ENCODE data around the gene ELP5.

ELP5 gene

GRCh38 chr17:7236808-7237207 is 15.2 kb upstream of the ELP5 start:
- peak; percentile 7 for DNase-seq (ENCODE audit: low spot score)

DNA sequence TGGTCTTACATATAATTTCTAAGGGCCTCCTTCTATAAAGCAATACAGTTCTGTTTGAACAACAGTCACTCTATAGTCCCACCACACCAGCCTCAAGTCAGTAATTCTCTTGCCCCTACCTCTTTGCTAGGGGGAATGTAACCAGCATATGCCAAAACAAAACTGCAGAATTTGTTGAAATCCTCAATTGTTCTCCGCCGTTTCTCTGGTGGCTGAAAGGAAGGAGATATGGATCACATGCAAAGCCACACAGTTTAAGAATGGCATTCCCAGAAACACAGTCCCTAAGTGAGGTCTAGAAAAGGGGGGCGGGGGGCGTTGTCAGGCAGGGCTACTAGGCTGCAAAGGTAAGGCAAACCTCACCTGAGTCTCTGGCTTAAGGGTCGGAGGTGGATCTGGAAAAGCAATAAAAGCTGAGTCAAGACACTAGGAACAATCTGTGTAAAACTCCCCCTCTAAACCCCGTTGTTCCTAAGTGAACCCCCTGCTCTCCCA is 14.7 kb upstream of the ELP5 start:
- peak; percentile 14 for DNase-seq (ENCODE audit: low spot score)

DNA sequence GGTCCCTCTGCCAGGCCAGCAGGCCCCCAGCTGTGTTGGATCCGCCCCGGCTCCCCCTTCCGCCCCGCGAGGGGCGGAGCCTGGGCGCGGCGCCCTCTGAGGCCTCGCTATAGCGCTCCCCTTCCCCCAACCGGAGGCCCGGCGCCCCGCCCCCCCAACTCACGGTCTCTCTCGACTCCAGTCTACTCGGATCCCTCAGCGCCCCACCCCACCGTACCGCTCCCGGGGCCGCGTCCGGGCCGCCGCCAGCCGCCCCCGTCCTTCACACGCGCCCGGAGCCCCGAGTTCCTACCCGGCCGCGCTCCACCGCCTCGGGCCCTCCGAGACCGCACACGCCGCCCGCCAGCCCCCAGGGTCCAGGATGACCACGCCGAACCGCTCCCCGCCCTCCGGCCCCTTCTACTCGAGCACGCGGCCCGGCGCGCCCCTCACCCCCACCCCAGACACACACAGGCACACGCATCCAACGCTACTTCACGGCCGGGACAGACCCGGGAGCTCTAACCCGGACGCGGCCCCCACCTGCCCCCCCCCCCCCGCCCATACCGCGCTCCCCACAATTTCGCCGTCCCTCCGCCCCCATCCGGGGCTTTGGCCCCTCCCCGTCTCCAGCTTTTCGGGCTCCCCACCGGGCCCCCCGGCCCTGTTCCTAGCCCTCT is 14.1 kb upstream of the ELP5 start:
- DNase-seq (ENCODE audit: low spot score) = peak; percentile 51

GRCh38 chr17:7238420-7239090 is 13.5 kb upstream of the ELP5 start:
- DNase-seq (ENCODE audit: low spot score) = peak; percentile 14

DNA sequence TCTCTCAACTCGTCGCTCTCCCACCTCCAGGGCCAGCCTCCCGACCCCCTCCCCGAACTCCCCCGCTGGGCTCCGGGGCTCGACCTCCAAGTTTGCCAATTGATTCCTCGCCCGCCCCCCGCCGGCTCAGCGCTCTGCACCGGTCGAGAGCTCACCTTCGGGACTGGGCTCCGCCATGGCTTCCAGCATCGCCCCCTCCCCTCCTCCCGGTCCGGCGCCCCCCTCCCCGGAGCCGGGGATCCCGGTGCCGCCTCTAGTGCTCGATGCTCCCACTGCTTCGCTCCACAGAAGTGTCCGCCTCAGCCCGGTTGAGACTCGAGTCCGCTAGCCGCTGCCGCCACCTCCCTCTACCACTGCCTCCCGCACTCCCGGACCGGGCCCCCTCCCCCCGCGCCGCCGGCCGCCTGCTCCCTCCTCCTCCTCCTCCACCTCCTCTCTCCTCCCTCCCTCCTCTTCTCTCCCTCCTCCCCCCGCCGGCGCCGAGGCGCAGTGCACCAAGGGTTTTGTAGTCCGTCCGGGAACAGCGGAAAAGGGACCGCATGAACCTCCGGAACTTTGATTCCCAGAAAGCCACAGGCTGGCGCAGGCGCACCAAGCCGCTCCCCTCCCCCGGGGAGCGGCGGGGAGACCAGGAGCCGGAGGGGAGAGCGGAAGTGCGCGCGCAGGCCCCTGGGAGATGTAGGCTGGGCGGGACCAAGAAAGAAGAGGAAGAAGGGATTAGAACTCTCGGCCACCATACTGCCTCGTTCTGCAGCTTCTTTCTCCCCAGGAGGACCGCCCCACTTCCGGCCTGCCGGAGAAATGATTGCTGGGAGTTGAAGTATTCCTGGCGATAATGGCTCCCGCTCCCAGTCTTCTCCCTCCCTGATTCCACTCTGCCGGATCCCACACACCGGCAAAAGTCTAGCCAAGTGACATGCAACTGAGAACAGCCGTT is 12.7 kb upstream of the ELP5 start, which contains the start of gene PHF23:
TSS of gene PHF23 (minus strand) at position 367 of the 937 bp plus-strand sequence. CDS start at position 189, 178 bp downstream.
- DNase-seq (ENCODE audit: low spot score) = peak; percentile 100

GRCh38 chr17:7240375-7240774 is 11.6 kb upstream of the ELP5 start:
- DNase-seq (ENCODE audit: low spot score) = peak; percentile 83

GRCh38 chr17:7241090-7241733 is 10.8 kb upstream of the ELP5 start:
- peak; percentile 21 for DNase-seq (ENCODE audit: low spot score)

GRCh38 chr17:7241783-7242716 is 10.0 kb upstream of the ELP5 start, which contains the start of gene GABARAP:
Gene GABARAP (minus strand): TSS chr17:7242449. CDS start chr17:7242330, 119 bp downstream.
- DNase-seq (ENCODE audit: low spot score) = peak; percentile 94

GRCh38 chr17:7242717-7243452 is 9.1 kb upstream of the ELP5 start:
- peak; percentile 94 for DNase-seq (ENCODE audit: low spot score)

GRCh38 chr17:7243453-7243729 is 8.6 kb upstream of the ELP5 start:
- no peak for DNase-seq (ENCODE audit: low spot score)

- peak; percentile 19 for DNase-seq (ENCODE audit: low spot score)
Measured at GRCh38 chr17:7243838-7244237, 8.2 kb upstream of the ELP5 start.

GRCh38 chr17:7246779-7247178 is 5.2 kb upstream of the ELP5 start:
- no peak for DNase-seq (ENCODE audit: low spot score)

DNA sequence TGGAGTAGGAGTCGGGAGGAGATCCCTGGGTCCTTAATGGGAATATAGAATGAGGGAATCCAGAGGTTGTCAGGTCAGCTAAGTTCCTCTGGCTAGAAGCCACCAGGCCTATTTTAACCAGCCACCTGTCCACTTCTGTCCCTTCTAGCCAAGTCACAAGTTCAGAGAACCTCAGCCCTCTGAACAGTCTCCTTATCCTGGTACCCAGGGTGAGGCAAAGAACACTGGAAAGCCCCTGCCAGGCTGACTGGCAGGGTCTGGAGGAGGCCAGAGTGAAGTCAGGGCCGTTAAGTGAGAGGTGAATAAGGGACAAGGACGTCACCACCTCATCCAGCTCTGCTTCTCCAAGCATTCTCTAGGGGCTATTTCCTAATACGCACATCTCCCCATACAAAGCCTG is 3.2 kb upstream of the ELP5 start:
- DNase-seq (ENCODE audit: low spot score) = no peak

GRCh38 chr17:7249214-7249613 is 2.8 kb upstream of the ELP5 start:
- DNase-seq (ENCODE audit: low spot score) = no peak

DNA sequence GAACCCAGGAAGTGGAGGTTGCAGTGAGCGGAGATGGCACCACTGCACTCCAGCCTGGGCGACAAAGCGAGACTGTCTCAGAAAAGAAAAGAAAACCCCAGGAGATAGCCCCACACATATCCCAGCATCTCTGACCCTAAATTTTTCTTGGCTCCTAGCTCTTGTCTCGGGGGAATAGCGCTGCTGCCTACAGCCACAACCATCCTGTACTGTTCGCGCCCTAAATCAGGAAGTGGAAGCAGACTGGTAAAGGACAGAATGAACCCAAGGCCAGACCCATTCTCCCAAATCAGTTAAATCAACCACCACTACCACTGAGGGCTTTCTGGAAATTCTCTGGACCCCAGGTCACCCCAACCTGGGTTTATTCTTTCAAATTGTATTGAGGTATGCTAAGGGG is 2.2 kb upstream of the ELP5 start:
- DNase-seq (ENCODE audit: low spot score) = no peak

DNA sequence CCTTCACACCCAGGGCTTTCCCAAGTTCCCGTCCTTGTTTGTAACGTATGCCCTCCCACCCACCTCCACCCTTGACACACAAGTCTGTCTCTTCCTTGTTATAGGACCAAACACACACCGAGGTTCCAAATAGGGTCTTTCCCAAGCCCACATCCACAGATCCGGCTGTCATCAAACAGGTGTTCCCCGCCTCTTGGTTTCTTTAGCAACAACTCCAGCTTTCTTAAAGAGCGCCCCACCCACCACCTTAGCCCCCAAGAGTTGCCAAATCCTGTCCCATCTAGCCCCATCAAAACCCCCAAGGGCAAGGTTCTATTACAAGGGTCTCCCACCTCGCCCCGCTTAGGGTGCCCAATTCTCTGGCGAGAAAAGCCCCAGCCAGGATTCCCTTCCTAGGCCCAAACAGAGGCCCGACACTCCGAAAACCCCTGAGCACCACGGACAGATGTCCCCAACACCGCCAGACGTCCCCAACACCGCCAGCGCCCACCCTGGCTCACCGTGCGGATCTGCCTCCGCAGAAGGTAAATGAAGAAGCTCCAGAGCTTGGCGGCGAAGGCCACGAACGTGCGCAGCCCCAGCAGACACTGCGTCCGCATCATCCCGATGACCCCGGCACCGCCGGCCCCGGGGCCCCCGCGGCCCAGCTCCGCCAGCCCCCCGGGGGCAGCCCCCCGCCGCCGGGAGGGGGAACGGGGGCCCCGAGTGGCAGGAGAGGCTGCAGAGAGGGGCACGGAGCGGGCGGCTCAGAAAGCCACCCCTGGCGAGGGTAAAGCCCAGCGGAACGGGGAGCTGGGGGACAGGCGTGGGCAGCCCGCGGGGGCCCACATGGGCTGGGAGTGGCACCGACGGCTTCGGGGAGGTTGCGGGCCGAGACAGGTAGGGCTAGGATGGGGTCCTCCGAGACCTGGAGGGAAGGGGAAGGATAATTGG is 1.1 kb upstream of the ELP5 start:
- no peak for DNase-seq (ENCODE audit: low spot score)

GRCh38 chr17:7251661-7252175 is 297 bp upstream of the ELP5 start, which contains the start of gene CTDNEP1:
Gene CTDNEP1 (minus strand): TSS chr17:7251734. CDS start chr17:7251296, 438 bp downstream.
- peak; percentile 100 for DNase-seq (ENCODE audit: low spot score)

DNA sequence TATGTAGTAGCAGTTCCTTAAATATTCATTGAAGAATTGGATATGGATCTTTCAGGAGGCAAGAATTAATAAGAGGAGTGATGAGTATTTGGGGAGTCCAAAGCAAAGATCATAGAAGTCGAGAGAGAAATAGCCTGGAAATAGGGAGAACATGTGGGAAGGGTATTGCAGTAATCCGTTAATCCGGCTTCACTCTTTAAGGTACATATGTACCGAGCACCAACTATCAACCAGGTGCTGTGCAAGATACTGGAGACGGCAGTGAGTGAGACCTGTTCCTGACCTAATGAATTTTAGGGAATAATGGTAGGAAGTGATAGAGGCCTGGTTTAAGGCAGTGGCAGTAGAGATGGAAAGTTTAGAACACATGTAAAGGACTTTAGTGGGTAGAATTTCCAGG is 1.1 kb downstream of the ELP5 start:
- DNase-seq (ENCODE audit: low spot score) = no peak

GRCh38 chr17:7254511-7254910 is 2.5 kb downstream of the ELP5 start:
- no peak for DNase-seq (ENCODE audit: low spot score)

Data from pons (tissue), 1 donor.